Subcutaneous adipose tissue (tissue), 4 donors: ENCODE results near the gene WDR46. TPM values are rescaled to one million over a fixed set of nuclear protein-coding genes. Genes with fewer than 3 reads are reported as not detected.

Experiments
- CTCF ChIP-seq: fragments of 450-650 bp; IDR thresholded peaks from one replicate; pipeline ENCODE4 v1.5.1; 2016; ENCODE audit warnings: low read depth, mild to moderate bottlenecking, control low read depth, antibody characterized with exemption, moderate library complexity
- total RNA-seq, 4 donors: library from RNA; depleted of rRNA; stranded (reverse); fragments of >200 nt; gene quantifications; one replicate each; pipeline ENCODE4 v1.1.0, GENCODE V29; 2016

Gene WDR46
- total RNA-seq, 4 donors from 2014 or later: 40.7 to 62.9 (median 50.6) TPM

GRCh38 chr6:33312361-33313104, 23.5 kb upstream of the WDR46 start:
- no peak for TF ChIP-seq CTCF

GRCh38 chr6:33306356-33306755, 17.3 kb upstream of the WDR46 start:
- TF ChIP-seq CTCF: no peak

- TF ChIP-seq CTCF: no peak
Observed at GRCh38 chr6:33305052-33305451, 16.0 kb upstream of the WDR46 start.

- TF ChIP-seq CTCF: no peak
Observed at GRCh38 chr6:33304216-33304615, 15.2 kb upstream of the WDR46 start.

- no peak for TF ChIP-seq CTCF
Observed at GRCh38 chr6:33301877-33302276, 12.8 kb upstream of the WDR46 start.

- no peak for TF ChIP-seq CTCF
Observed at GRCh38 chr6:33299237-33299944, 10.4 kb upstream of the WDR46 start.

- no peak for TF ChIP-seq CTCF
Observed at GRCh38 chr6:33298773-33299236, 9.8 kb upstream of the WDR46 start, which contains the start of gene RGL2. TSS of gene RGL2 (minus strand) at chr6:33298942. CDS start at chr6:33298610, 332 bp downstream.
